WTC11 (cell line): ENCODE results near the gene HNRNPH3. TPM values are rescaled to one million over a fixed set of nuclear protein-coding genes. Genes with fewer than 3 reads are reported as not detected.

Experiments
- ATAC-seq: fragments of 200-7000 bp; cut with Tn5 transposase; 2 replicates; pipeline ENCODE4 v1.10.0; 2021; ENCODE audit warnings: mild to moderate bottlenecking, moderate library complexity
- CTCF ChIA-PET: fragments of 300-600 bp; sonication (Branson Sonifier 250); formaldehyde crosslinking; loops from one replicate; lab custom pipeline; 2021; ENCODE audit warnings: antibody characterized with exemption; lab: Charles Lee
- POLR2A ChIA-PET: fragments of 350-600 bp; sonication (Branson Sonifier 250); formaldehyde crosslinking; loops from one replicate; lab custom pipeline; 2021; ENCODE audit warnings: antibody characterized with exemption; lab: Charles Lee
- DNase-seq: peaks from one replicate; pipeline ENCODE4 v3.0.0; 2021; ENCODE audit warnings: low spot score
- H3K27ac Mint-ChIP-seq: 2 replicates; pipeline ENCODE4 v1.8.0; 2021; ENCODE audit warnings: mixed read lengths
- H3K27me3 Mint-ChIP-seq: 2 replicates; pipeline ENCODE4 v1.8.0; 2021; ENCODE audit warnings: low read depth, mild to moderate bottlenecking, moderate library complexity, mixed read lengths
- H3K36me3 Mint-ChIP-seq: 2 replicates; pipeline ENCODE4 v1.8.0; 2021; ENCODE audit warnings: mixed read lengths
- H3K4me1 Mint-ChIP-seq: 2 replicates; pipeline ENCODE4 v1.8.0; 2022; ENCODE audit warnings: mixed read lengths
- H3K4me3 Mint-ChIP-seq: 2 replicates; pipeline ENCODE4 v1.8.0; 2021; ENCODE audit warnings: mild to moderate bottlenecking, moderate library complexity, mixed read lengths
- H3K9me3 Mint-ChIP-seq: 2 replicates; pipeline ENCODE4 v1.8.0; 2021; ENCODE audit warnings: mixed read lengths
- AR ChIP-seq: fragments of 250-450 bp; sonication (Bioruptor Pico); IDR thresholded peaks from 2 replicates; pipeline ENCODE4 v1.9.0; 2021; ENCODE audit warnings: mild to moderate bottlenecking
- FOXJ3 ChIP-seq: sonication (generic); formaldehyde crosslinking; IDR thresholded peaks from 2 replicates; pipeline ENCODE4 v1.9.0; 2021; ENCODE audit warnings: missing genetic modification reagents, mild to moderate bottlenecking, borderline replicate concordance
- FOXK1 ChIP-seq: sonication (generic); formaldehyde crosslinking; IDR thresholded peaks from 2 replicates; pipeline ENCODE4 v1.8.0; 2022; ENCODE audit warnings: mild to moderate bottlenecking, moderate library complexity, missing genetic modification reagents
- HMGA2 ChIP-seq: fragments of 250-450 bp; sonication (Bioruptor Pico); IDR thresholded peaks from 2 replicates; pipeline ENCODE4 v1.4.0; 2021; ENCODE audit warnings: mild to moderate bottlenecking, moderate library complexity
- NFATC4 ChIP-seq: fragments of 250-450 bp; sonication (Bioruptor Pico); IDR thresholded peaks from 2 replicates; pipeline ENCODE4 v1.9.0; 2021; ENCODE audit warnings: mild to moderate bottlenecking
- NFE2L1 ChIP-seq: sonication (generic); formaldehyde crosslinking; IDR thresholded peaks from 2 replicates; pipeline ENCODE4 v1.8.1; 2023; ENCODE audit warnings: missing genetic modification reagents
- NR1H2 ChIP-seq: sonication (generic); formaldehyde crosslinking; IDR thresholded peaks from 2 replicates; pipeline ENCODE4 v1.9.0; 2021; ENCODE audit warnings: mild to moderate bottlenecking, moderate library complexity, missing genetic modification reagents
- NR3C1 ChIP-seq: sonication (generic); formaldehyde crosslinking; conservative IDR thresholded peaks from 2 replicates; pipeline ENCODE4 v1.8.1; 2023; ENCODE audit warnings: low read depth, mild to moderate bottlenecking, missing genetic modification reagents
- PREB ChIP-seq: sonication (generic); formaldehyde crosslinking; IDR thresholded peaks from 2 replicates; pipeline ENCODE4 v1.8.1; 2022; ENCODE audit warnings: mild to moderate bottlenecking, missing genetic modification reagents, moderate library complexity, borderline replicate concordance
- SMAD3 ChIP-seq: sonication (generic); formaldehyde crosslinking; IDR thresholded peaks from 2 replicates; pipeline ENCODE4 v1.8.0; 2022; ENCODE audit warnings: missing genetic modification reagents, mild to moderate bottlenecking, borderline replicate concordance
- SP1 ChIP-seq: sonication (generic); formaldehyde crosslinking; conservative IDR thresholded peaks from 2 replicates; pipeline ENCODE4 v1.8.1; 2022; ENCODE audit warnings: missing genetic modification reagents
- ZNF121 ChIP-seq: sonication (generic); formaldehyde crosslinking; IDR thresholded peaks from 2 replicates; pipeline ENCODE4 v1.8.0; 2023; ENCODE audit warnings: missing genetic modification reagents
- ZNF219 ChIP-seq: sonication (generic); formaldehyde crosslinking; IDR thresholded peaks from 2 replicates; pipeline ENCODE4 v1.8.0; 2023; ENCODE audit warnings: missing genetic modification reagents, mild to moderate bottlenecking, borderline replicate concordance
- ZNF317 ChIP-seq: sonication (generic); formaldehyde crosslinking; IDR thresholded peaks from 2 replicates; pipeline ENCODE4 v1.8.1; 2023; ENCODE audit warnings: low read depth, mild to moderate bottlenecking, moderate library complexity, missing genetic modification reagents, borderline replicate concordance
- ZNF396 ChIP-seq: fragments of 250-450 bp; sonication (Bioruptor Pico); IDR thresholded peaks from 2 replicates; pipeline ENCODE4 v1.8.0; 2021; ENCODE audit warnings: mild to moderate bottlenecking, moderate library complexity, borderline replicate concordance
- ZNF416 ChIP-seq: fragments of 250-450 bp; sonication (Bioruptor Pico); IDR thresholded peaks from 2 replicates; pipeline ENCODE4 v1.9.0; 2021; ENCODE audit warnings: mild to moderate bottlenecking, inconsistent platforms
- total RNA-seq: library from RNA; stranded (reverse); gene quantifications from 3 replicates; pipeline ENCODE4 v1.2.3, GENCODE V29; 2021
- TF ChIP-seq, protein P1 (sequence below): fragments of 200-600 bp; IDR thresholded peaks from 2 replicates; pipeline ENCODE4 v1.8.0; 2022; ENCODE audit warnings: antibody characterized with exemption
- TF ChIP-seq, protein P2 (sequence below): fragments of 250-450 bp; sonication (Bioruptor Pico); IDR thresholded peaks from 2 replicates; pipeline ENCODE4 v1.9.0; 2021; ENCODE audit warnings: mild to moderate bottlenecking, borderline replicate concordance
- TF ChIP-seq, protein P3 (sequence below): sonication (generic); formaldehyde crosslinking; IDR thresholded peaks from 2 replicates; pipeline ENCODE4 v1.8.1; 2023; ENCODE audit warnings: mild to moderate bottlenecking, missing genetic modification reagents

HNRNPH3 gene
- total RNA-seq, 1 experiment from 2014 or later, result 223 TPM

DNA sequence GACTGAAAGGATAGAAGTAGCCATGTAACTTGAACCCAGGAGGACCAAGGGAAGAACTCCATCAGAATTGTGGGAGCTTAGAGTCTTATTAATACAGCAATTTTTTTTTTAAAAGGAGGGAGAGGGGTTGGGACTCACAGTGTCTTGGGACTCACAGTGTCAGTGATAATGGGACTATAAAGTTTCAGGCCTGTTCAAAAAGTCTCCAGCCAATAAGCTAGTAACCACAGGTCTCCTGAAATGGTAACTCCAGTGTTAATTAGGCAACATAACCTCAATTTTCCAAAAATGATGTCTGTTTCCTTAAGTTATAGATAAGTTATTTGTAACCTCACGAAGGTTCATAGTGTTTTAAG lies 2.4 kb upstream of the HNRNPH3 start (continued):
- no peak for TF ChIP-seq PREB (CRISPR knock-in tag)
- TF ChIP-seq NFATC4 (CRISPR knock-in tag), result no peak

- Mint-ChIP-seq H3K27ac (peak overlapping the region; percentile 99), H3K4me1 (peaks cover 37% of the 10 kb centered on the region), H3K4me3 (peak overlapping the region; percentile 99), H3K36me3 (peaks cover 25% of the 10 kb centered on the region), H3K9me3 (no peaks in the 10 kb centered on the region), H3K27me3 (no peaks in the 10 kb centered on the region; the same call in 1 of the 2 replicates)
- no peak for TF ChIP-seq ZNF416 (CRISPR knock-in tag)
- TF ChIP-seq ZNF121 (CRISPR knock-in tag), result peak; percentile 66; the same call in 1 of the 2 replicates
- ATAC-seq, result no peak
- no peak for DNase-seq
- POLR2A ChIA-PET, result interaction anchor here (0.6 to 4.6 kb wide), 11 partner anchors 15 to 469 kb away, joined by 3 to 42 read pairs (median 6); partner anchors contain the start of genes ATOH7 and RUFY2
- CTCF ChIA-PET, result interaction anchor here (1.0 to 2.1 kb wide), 3 partner anchors 18 to 118 kb away, joined by 4 to 16 read pairs (median 4); no protein-coding TSS in a partner anchor
Observed at GRCh38 chr10:68330852-68331454, 911 bp upstream of the HNRNPH3 start.

DNA sequence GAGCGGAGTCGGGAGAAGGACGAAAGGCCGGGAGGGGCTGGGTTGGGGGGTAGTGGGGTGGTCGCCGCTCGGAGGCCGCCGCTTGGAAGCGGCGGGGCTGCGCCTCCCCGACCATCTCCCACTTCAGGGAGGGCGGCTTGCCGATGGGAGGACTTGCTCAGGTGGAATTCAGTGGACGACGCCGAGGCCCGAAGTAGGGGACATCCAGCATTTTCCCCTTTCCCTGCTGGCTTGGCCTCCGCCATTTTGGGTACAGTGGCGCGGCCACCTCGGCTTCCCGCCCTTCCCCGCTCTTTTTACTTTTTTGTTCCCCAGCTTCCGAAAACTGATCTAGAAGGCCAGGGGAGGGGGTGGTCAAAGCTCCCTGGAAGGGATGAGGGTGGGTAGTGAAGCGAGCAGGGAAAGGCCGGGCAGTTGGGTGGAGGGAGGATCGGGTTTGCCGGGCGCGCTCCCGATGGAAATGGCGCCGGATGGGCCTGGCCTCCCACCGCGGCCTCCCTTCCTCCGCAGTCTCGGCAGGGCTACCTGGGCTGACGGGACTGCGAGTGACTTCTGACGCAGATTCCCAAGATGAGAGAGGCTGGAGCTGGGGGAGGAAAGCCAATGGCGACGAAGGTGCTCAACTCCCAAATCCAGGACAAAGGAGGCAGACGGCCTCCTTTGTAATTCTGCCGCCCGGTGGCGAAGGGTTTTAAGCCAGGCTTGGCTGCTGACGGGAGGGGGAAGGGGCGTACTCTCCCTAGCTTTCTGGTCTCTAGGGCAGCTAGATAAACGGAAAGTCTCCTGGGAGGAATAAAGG lies 594 bp downstream of the HNRNPH3 start, which contains the start of gene PBLD:
PBLD (minus strand) TSS at position 670 of the 799 bp plus-strand sequence. CDS start 26,084 bp downstream, outside the sequence.
- Mint-ChIP-seq H3K4me3 (peak within 1 kb of the TSS; percentile 99), H3K27ac (peak within 1 kb of the TSS; percentile 99), H3K36me3 (peaks cover 33% of the 10 kb centered on the region), H3K9me3 (no peaks in the 10 kb centered on the region), H3K27me3 (no peaks in the 10 kb centered on the region; the same call in 1 of the 2 replicates), H3K4me1 (peaks cover 49% of the 10 kb centered on the region)
- ATAC-seq (peak; percentile 22), DNase-seq (peak; percentile 79)
- POLR2A ChIA-PET, result interaction anchor here (0.6 to 4.6 kb wide), 29 partner anchors 9 to 733 kb away, joined by 3 to 42 read pairs (median 4); partner anchors contain the start of genes ATOH7 and RUFY2
- CTCF ChIA-PET, result interaction anchor here (0.6 to 2.1 kb wide), 9 partner anchors 16 to 565 kb away, joined by 3 to 16 read pairs (median 4); partner anchors contain the start of gene RUFY2
- TF ChIP-seq, protein P1, sequence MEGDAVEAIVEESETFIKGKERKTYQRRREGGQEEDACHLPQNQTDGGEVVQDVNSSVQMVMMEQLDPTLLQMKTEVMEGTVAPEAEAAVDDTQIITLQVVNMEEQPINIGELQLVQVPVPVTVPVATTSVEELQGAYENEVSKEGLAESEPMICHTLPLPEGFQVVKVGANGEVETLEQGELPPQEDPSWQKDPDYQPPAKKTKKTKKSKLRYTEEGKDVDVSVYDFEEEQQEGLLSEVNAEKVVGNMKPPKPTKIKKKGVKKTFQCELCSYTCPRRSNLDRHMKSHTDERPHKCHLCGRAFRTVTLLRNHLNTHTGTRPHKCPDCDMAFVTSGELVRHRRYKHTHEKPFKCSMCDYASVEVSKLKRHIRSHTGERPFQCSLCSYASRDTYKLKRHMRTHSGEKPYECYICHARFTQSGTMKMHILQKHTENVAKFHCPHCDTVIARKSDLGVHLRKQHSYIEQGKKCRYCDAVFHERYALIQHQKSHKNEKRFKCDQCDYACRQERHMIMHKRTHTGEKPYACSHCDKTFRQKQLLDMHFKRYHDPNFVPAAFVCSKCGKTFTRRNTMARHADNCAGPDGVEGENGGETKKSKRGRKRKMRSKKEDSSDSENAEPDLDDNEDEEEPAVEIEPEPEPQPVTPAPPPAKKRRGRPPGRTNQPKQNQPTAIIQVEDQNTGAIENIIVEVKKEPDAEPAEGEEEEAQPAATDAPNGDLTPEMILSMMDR, result no peak
- TF ChIP-seq ZNF219 (CRISPR knock-in tag), result no peak
- no peak for TF ChIP-seq NR1H2 (CRISPR knock-in tag)
- no peak for TF ChIP-seq SP1 (CRISPR knock-in tag)
- TF ChIP-seq AR (CRISPR knock-in tag), result peak; percentile 82
- TF ChIP-seq FOXJ3 (CRISPR knock-in tag), result no peak
- TF ChIP-seq, protein P2, sequence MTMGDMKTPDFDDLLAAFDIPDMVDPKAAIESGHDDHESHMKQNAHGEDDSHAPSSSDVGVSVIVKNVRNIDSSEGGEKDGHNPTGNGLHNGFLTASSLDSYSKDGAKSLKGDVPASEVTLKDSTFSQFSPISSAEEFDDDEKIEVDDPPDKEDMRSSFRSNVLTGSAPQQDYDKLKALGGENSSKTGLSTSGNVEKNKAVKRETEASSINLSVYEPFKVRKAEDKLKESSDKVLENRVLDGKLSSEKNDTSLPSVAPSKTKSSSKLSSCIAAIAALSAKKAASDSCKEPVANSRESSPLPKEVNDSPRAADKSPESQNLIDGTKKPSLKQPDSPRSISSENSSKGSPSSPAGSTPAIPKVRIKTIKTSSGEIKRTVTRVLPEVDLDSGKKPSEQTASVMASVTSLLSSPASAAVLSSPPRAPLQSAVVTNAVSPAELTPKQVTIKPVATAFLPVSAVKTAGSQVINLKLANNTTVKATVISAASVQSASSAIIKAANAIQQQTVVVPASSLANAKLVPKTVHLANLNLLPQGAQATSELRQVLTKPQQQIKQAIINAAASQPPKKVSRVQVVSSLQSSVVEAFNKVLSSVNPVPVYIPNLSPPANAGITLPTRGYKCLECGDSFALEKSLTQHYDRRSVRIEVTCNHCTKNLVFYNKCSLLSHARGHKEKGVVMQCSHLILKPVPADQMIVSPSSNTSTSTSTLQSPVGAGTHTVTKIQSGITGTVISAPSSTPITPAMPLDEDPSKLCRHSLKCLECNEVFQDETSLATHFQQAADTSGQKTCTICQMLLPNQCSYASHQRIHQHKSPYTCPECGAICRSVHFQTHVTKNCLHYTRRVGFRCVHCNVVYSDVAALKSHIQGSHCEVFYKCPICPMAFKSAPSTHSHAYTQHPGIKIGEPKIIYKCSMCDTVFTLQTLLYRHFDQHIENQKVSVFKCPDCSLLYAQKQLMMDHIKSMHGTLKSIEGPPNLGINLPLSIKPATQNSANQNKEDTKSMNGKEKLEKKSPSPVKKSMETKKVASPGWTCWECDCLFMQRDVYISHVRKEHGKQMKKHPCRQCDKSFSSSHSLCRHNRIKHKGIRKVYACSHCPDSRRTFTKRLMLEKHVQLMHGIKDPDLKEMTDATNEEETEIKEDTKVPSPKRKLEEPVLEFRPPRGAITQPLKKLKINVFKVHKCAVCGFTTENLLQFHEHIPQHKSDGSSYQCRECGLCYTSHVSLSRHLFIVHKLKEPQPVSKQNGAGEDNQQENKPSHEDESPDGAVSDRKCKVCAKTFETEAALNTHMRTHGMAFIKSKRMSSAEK (CRISPR knock-in tag), result no peak
- TF ChIP-seq, protein P3, sequence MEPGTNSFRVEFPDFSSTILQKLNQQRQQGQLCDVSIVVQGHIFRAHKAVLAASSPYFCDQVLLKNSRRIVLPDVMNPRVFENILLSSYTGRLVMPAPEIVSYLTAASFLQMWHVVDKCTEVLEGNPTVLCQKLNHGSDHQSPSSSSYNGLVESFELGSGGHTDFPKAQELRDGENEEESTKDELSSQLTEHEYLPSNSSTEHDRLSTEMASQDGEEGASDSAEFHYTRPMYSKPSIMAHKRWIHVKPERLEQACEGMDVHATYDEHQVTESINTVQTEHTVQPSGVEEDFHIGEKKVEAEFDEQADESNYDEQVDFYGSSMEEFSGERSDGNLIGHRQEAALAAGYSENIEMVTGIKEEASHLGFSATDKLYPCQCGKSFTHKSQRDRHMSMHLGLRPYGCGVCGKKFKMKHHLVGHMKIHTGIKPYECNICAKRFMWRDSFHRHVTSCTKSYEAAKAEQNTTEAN (CRISPR knock-in tag), result 0 out of 2 replicates have a peak, but pooled peaks have one; percentile 10
- TF ChIP-seq ZNF317, result no peak
- 0 out of 2 replicates have a peak, but pooled peaks have one; percentile 22 for TF ChIP-seq HMGA2
- peak; percentile 19; the same call in 1 of the 2 replicates for TF ChIP-seq NFE2L1 (CRISPR knock-in tag)
- TF ChIP-seq FOXK1, result no peak
- TF ChIP-seq ZNF396 (CRISPR knock-in tag), result no peak
- TF ChIP-seq NR3C1 (CRISPR knock-in tag), result no peak
- TF ChIP-seq NFATC4 (CRISPR knock-in tag), result peak; percentile 80
- TF ChIP-seq SMAD3 (CRISPR knock-in tag), result no peak
